SK-N-SH (cell line): ENCODE data around the gene EIF3F. TPM values are rescaled to one million over a fixed set of nuclear protein-coding genes. Genes with fewer than 3 reads are reported as not detected.

ENCODE experiments used
- CTCF ChIA-PET: fragments of 300-600, 350-600 bp; formaldehyde crosslinking; extraction: SDS; loops from one replicate; lab custom pipeline; 2021; lab: Yijun Ruan, JAX
- POLR2A ChIA-PET: fragments of 350-600 bp; sonication (Branson Sonifier 250); formaldehyde crosslinking; extraction: SDS; loops from one replicate; lab custom pipeline; 2020; ENCODE audit warnings: antibody characterized with exemption, inconsistent platforms; lab: Yijun Ruan, JAX
- DNase-seq: peaks from one replicate; pipeline ENCODE4 v3.0.0; 2012
- H2AFZ ChIP-seq: fragments of 200-600 bp; sonication (generic); 2 replicates; pipeline ENCODE4 v1.8.1; 2016; ENCODE audit warnings: antibody characterized with exemption, mild to moderate bottlenecking, low read depth
- H3F3A ChIP-seq: fragments of 200-600 bp; sonication (generic); replicated peaks from 2 replicates; pipeline ENCODE3; 2016; ENCODE audit warnings: antibody characterized with exemption, mild to moderate bottlenecking; ENCODE audit not compliant: insufficient read depth
- H3K27ac ChIP-seq, 2 experiments: fragments of 200-500 bp in 1 of 2; fragments of 200-600 bp in 1 of 2; sonication (Bioruptor generic) in 1 of 2; sonication (generic), shearing (Covaris generic) in 1 of 2; 2 replicates each; pipeline versions ENCODE4 v1.5.1 to v1.6.1; 2014 to 2016; ENCODE audit warnings: low read depth in 2 of 2, inconsistent platforms in 1 of 2, low read length in 1 of 2, mild to moderate bottlenecking in 1 of 2, mixed read lengths in 1 of 2
- H3K27me3 ChIP-seq: fragments of 200-600 bp; sonication (generic), shearing (Covaris generic); 2 replicates; pipeline ENCODE4 v1.6.1; 2016; ENCODE audit warnings: mixed run types; ENCODE audit not compliant: insufficient read depth
- H3K36me3 ChIP-seq, 2 experiments: fragments of 200-500 bp in 1 of 2; fragments of 200-600 bp in 1 of 2; sonication (Bioruptor generic) in 1 of 2; sonication (generic) in 1 of 2; replicated peaks in 1 of 2; 2 replicates each; pipeline versions ENCODE3 to v1.5.1; 2014 to 2016; ENCODE audit warnings: low read length in 1 of 2, mild to moderate bottlenecking in 1 of 2; ENCODE audit not compliant: insufficient read depth in 2 of 2, control insufficient read depth in 1 of 2
- H3K4me1 ChIP-seq, 2 experiments: fragments of 200-500 bp in 1 of 2; fragments of 200-600 bp in 1 of 2; sonication (Bioruptor generic) in 1 of 2; sonication (generic), shearing (Covaris generic) in 1 of 2; 2 replicates each; pipeline versions ENCODE4 v1.5.1 to v1.6.1; 2014 to 2016; ENCODE audit warnings: low read depth in 1 of 2, low read length in 1 of 2, mixed run types in 1 of 2; ENCODE audit not compliant: insufficient read depth in 2 of 2, control insufficient read depth in 1 of 2
- H3K4me2 ChIP-seq: fragments of 200-600 bp; sonication (generic), shearing (Covaris generic); 2 replicates; pipeline ENCODE4 v1.6.1; 2017; ENCODE audit warnings: mixed run types
- H3K4me3 ChIP-seq, 2 experiments: fragments of 200-500 bp in 1 of 2; fragments of 200-600 bp in 1 of 2; sonication (Bioruptor generic) in 1 of 2; sonication (generic), shearing (Covaris generic) in 1 of 2; 2 replicates each; pipeline versions ENCODE4 v1.5.1 to v1.8.1; 2014 to 2016; ENCODE audit warnings: low read depth in 2 of 2, inconsistent platforms in 1 of 2, low read length in 1 of 2, mild to moderate bottlenecking in 1 of 2, mixed read lengths in 1 of 2, moderate library complexity in 1 of 2
- H3K79me2 ChIP-seq: fragments of 200-600 bp; sonication (generic); 2 replicates; pipeline ENCODE4 v1.8.1; 2017; ENCODE audit warnings: mild to moderate bottlenecking; ENCODE audit not compliant: insufficient read depth
- H3K9ac ChIP-seq: fragments of 200-600 bp; sonication (generic); 2 replicates; pipeline ENCODE4 v1.6.1; 2017; ENCODE audit warnings: mixed run types
- H3K9me2 ChIP-seq: fragments of 200-600 bp; sonication (generic); 2 replicates; pipeline ENCODE4 v1.6.1; 2017; ENCODE audit warnings: mixed run types
- H3K9me3 ChIP-seq: fragments of 200-600 bp; sonication (generic); 2 replicates; pipeline ENCODE4 v1.6.1; 2017; ENCODE audit warnings: mixed run types, mild to moderate bottlenecking, moderate library complexity
- H4K20me1 ChIP-seq: fragments of 200-600 bp; sonication (generic); 2 replicates; pipeline ENCODE4 v1.6.1; 2017; ENCODE audit warnings: mild to moderate bottlenecking, mixed run types; ENCODE audit not compliant: insufficient read depth
- CTCF ChIP-seq: fragments of 200-600 bp; sonication (generic); IDR thresholded peaks from 2 replicates; pipeline ENCODE4 v1.6.1; 2017; ENCODE audit warnings: antibody characterized with exemption, mild to moderate bottlenecking, moderate library complexity
- JUND ChIP-seq: IDR thresholded peaks from 2 replicates; pipeline ENCODE4 v1.4.0; 2012
- MAX ChIP-seq: IDR thresholded peaks from 2 replicates; pipeline ENCODE4 v1.4.0; 2012; ENCODE audit warnings: low read depth
- MEF2A ChIP-seq: IDR thresholded peaks from 2 replicates; pipeline ENCODE4 v1.4.0; 2012; ENCODE audit warnings: low read depth, borderline replicate concordance
- NFIC ChIP-seq: IDR thresholded peaks from 2 replicates; pipeline ENCODE4 v1.4.0; 2012; ENCODE audit warnings: borderline replicate concordance
- RCOR1 ChIP-seq: fragments of 150-350 bp; IDR thresholded peaks from 2 replicates; pipeline ENCODE4 v1.6.1; 2017; ENCODE audit warnings: antibody characterized with exemption, low read length
- REST ChIP-seq: IDR thresholded peaks from 2 replicates; pipeline ENCODE4 v1.6.1; 2012; ENCODE audit warnings: mild to moderate bottlenecking, low read depth, low read length, moderate library complexity
- RFX5 ChIP-seq: IDR thresholded peaks from 2 replicates; pipeline ENCODE4 v1.6.1; 2012; ENCODE audit warnings: mild to moderate bottlenecking, improper control_type of control experiment, low read length
- TCF12 ChIP-seq: IDR thresholded peaks from 2 replicates; pipeline ENCODE4 v1.4.0; 2012
- TEAD4 ChIP-seq: IDR thresholded peaks from 2 replicates; pipeline ENCODE4 v1.4.0; 2012; ENCODE audit warnings: mild to moderate bottlenecking, borderline replicate concordance; ENCODE audit not compliant: insufficient read depth
- whole genome bisulfite sequencing: methylation state at CpG from one replicate; pipeline ENCODE4 v1.1.6; 2017; ENCODE audit warnings: low lambda C conversion rate; 5-methylcytosine and 5-hydroxymethylcytosine counted together
- polyA plus RNA-seq, 3 experiments: library from polyadenylated mRNA; depleted of rRNA; stranded (reverse); fragments of >200 nt; gene quantifications; 2 replicates each; pipeline ENCODE4 v1.2.3, GENCODE V29; 2012

The EIF3F gene
- polyA plus RNA-seq, 1 of the 3 experiments (the other 2 are of a cell fraction), result 341 TPM

- DNase-seq, result no peak
- Histone ChIP-seq H3K9ac (no peak overlapping the region), H3K4me2 (no peak overlapping the region), H3K27me3 (no peaks in the 10 kb centered on the region), H4K20me1 (no peaks in the 10 kb centered on the region), H3K4me1 (peaks cover 0 to 33% of the 10 kb centered on the region in 2 experiments; a peak in 1 of 4 replicates), H3K4me3 (no peak overlapping the region), H3K79me2 (no peaks in the 10 kb centered on the region), H3K9me3 (no peaks in the 10 kb centered on the region), H3F3A (no peaks in the 10 kb centered on the region), H3K36me3 (no peaks in the 10 kb centered on the region), H2AFZ (no peak overlapping the region), H3K9me2 (no peaks in the 10 kb centered on the region), H3K27ac (no peak overlapping the region)
- ChIA-PET CTCF (interaction anchor here (1.0 to 11.3 kb wide), 4 partner anchors 9 to 50 kb away, joined by 5 to 620 read pairs (median 118); partner anchors contain the start of gene TUB), POLR2A (interaction anchor here (0.9 kb wide), 1 partner anchor 29 kb away, joined by 3 read pairs; no protein-coding TSS in a partner anchor)
- 73% methylated on average over 8 of the region's 12 CpGs for WGBS
- no peak for TF ChIP-seq TCF12
- TF ChIP-seq MEF2A, result no peak
- TF ChIP-seq CTCF, result no peak
- TF ChIP-seq JUND, result no peak
- no peak for TF ChIP-seq REST
- no peak for TF ChIP-seq NFIC
- TF ChIP-seq MAX, result no peak
- TF ChIP-seq TEAD4, result no peak
- no peak for TF ChIP-seq RCOR1
- no peak for TF ChIP-seq RFX5
Observed at GRCh38 chr11:8038811-8039529, 51.8 kb downstream of the EIF3F start.
